Retinal pigment epithelial cell (primary cell): ENCODE data around the gene TMPRSS13.

Source experiments
- DNase-seq: peaks from one replicate; pipeline ENCODE4 v3.0.0-alpha.2; 2010; ENCODE audit warnings: low read depth
- H3K4me3 ChIP-seq: 2 replicates; pipeline ENCODE4 v1.5.1; 2011; ENCODE audit warnings: mild to moderate bottlenecking, low read length, control low read depth, moderate library complexity
- TF ChIP-seq, protein P1 (sequence below): conservative IDR thresholded peaks from 2 replicates; pipeline ENCODE4 v1.5.1; 2011; ENCODE audit warnings: low read depth, low read length, control low read depth, inconsistent platforms

The TMPRSS13 gene

DNA sequence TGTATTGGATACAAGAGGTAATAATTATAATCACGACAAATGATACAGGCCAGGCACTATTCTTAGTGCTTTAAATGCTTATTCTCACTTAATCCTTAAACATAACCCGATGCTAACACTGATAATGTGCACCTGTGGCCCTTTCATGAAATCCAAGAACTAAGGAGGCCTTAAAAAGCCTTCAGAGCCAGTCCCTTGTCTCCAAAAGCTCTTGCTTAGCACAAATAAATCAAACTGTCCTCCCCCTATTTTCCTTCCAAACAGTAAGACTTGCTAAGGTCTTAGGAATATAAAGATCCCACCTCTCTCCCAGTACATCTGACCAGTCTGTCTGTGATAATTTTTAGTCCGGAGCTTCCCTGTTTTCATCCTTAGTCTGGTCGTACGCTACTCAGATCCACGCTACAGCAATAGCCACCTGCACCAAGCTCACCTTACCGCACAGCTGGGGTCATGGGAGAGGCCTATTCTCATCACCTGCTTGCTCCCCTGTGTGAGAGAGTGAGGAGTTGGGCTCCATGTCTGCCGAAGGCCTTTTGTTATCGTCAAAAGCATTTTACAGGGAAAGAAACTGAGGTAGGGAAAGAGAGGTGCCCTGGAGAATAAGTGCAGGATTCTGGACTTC is 69.6 kb downstream of the TMPRSS13 start:
- TF ChIP-seq, protein P1, sequence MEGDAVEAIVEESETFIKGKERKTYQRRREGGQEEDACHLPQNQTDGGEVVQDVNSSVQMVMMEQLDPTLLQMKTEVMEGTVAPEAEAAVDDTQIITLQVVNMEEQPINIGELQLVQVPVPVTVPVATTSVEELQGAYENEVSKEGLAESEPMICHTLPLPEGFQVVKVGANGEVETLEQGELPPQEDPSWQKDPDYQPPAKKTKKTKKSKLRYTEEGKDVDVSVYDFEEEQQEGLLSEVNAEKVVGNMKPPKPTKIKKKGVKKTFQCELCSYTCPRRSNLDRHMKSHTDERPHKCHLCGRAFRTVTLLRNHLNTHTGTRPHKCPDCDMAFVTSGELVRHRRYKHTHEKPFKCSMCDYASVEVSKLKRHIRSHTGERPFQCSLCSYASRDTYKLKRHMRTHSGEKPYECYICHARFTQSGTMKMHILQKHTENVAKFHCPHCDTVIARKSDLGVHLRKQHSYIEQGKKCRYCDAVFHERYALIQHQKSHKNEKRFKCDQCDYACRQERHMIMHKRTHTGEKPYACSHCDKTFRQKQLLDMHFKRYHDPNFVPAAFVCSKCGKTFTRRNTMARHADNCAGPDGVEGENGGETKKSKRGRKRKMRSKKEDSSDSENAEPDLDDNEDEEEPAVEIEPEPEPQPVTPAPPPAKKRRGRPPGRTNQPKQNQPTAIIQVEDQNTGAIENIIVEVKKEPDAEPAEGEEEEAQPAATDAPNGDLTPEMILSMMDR = no peak
- H3K4me3 ChIP-seq = no peak overlapping the region
- DNase-seq = no peak

DNA sequence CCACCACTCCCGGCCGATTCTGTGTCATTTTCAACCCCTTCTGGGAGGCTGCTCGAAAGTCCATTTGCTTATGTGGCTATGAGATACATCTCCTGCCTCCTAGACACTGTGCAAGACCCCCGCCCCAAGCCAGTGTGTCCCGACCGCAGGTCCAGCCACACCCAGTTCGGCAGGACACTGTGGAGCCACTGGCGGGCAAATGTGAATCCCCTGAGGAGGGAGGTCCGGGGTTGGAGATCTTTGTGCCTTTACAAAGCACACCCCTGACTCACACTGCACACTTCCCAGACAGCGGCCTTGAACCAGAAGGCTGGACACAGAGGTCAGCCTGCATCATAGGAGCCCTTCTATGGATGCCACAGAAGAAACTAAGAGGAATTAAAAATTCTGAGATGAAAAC is 70.1 kb downstream of the TMPRSS13 start:
- no peak for DNase-seq
- TF ChIP-seq, protein P1 = no peak
- H3K4me3 ChIP-seq = no peak overlapping the region

DNA sequence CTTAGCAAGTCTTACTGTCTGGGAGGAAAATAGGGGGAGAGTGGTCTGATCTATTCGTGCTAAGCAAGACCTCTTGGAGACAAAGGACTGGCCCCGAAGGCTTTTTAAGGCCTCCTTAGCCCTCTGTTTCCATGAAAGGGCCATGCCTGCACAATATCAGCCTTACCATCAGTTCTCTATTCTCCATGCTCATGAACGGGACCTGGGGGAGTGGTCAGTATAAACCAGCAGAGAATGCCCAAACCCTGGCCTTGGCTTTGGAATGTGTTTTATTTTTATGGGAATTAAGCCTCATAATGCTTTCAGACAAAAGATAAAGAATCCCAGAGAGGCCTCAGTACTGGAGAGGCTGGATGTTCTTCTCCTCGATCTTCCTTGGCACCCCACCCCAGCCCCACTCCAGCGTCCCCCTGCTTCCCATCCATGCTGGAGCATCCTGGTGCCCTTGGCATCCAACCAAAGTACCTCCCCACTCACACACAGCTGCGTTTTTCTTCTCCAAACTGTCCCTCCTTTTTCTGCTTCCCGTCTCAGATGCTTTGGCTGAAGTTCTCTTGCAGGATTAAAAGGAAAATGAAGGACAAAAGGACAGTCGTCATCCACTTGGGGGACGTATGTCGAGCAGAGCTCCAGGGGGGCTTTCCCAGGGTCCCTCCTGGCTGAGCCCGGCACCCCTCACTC is 71.3 kb downstream of the TMPRSS13 start:
- TF ChIP-seq, protein P1 = no peak
- DNase-seq = no peak

DNA sequence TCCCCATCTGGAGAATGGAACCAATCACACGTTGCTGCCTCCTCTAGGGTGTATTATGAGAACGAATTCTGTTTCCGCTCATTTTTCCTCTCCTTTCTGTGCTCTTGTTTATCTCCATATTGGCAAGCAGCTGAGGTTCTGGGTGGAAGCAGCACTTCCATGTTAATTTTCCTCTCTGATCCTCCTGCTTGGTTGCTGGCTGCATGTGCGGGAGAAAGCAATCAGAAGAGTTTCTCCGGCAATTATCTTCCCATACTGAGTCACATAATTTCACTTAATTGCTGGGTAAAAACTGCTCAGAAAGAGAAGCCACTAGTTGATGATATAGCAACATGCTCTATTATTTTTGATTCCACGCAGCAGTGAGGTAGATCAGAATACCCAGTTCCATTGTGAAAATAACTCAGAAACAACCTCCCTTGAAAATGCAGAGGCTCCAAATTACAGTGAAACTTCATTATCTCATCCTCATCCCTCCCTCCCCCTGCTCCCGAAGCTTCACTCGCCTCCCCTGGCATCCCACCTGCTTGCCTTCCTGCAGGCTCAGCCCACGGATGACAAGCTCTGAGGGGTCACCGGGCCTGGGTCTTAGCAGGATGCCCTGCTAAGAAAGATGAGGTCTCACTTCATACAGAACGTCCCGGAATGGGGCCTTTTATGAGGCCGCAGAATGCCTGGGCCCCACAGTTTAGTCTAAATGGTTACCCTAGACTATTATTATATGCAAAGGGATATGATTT is 73.1 kb downstream of the TMPRSS13 start:
- no peak overlapping the region for H3K4me3 ChIP-seq
- no peak for DNase-seq
- TF ChIP-seq, protein P1 = no peak

More for the DNA sequence above, 71.3 kb downstream of the TMPRSS13 start:
- no peak overlapping the region for H3K4me3 ChIP-seq

DNA sequence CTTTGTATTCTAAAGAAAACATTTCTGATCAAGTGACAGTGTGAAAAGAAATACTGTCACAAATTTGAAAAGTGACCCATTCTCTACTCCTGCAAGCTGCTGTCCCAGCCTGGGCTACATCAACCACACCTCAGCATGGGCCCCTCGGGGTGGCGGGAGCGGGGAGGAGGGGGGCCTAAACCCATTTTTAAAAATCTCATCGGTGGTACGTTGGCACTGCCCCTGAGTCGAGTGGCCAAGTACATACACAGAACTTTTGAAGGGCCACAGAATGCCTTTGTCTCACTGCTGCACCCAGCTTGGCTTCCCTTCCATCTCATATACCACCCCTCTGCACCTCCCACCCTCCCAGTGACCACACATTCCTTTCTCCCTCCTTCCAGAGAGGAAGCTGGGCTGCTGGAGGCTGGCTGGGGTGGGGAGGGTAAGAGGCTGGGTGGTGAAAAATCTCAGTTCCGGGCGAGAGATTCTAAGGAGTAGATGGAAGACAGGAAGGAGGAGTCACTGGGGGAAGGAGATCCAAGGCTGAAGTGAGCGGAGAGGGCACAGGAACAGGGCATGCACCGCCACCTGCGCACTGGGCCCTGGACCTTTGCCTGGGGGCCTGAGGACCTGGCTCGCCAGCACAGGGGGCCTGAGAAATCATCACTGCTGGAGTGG is 73.9 kb downstream of the TMPRSS13 start:
- TF ChIP-seq, protein P1 = no peak
- no peak for DNase-seq
- H3K4me3 ChIP-seq = no peak overlapping the region

DNA sequence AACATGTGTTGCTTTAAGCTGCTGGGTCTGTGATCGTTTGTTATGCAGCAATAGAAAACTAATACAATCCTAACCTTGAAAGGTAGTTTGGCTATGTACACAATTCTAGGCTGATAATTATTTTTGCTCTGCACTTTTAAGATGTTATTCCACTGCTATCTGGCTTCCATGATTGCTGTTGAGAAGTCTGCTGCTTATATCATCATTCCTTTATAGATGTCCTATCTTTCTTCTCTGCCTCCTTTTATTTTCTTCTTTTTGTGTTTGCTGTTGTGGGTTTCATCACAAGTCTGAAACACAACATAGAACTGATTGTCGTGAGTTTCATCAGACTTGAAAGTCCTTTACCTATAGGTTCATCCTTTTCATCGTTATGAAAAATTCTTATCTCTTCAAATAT is 76.9 kb downstream of the TMPRSS13 start:
- no peak for DNase-seq
- H3K4me3 ChIP-seq = no peak overlapping the region
- TF ChIP-seq, protein P1 = no peak
